B cell (primary cell): Measurements from ENCODE around the gene SSU72. TPM values are rescaled to one million over a fixed set of nuclear protein-coding genes. Genes with fewer than 3 reads are reported as not detected.
A peak's percentile ranks its signal among the peaks of the same experiment; 100 is the strongest.
"Not testable (repeated sequence)": the region's sequence is repeated elsewhere in the genome, so short reads cannot be mapped to it uniquely, and the experiment has no call there.

Source experiments
- ATAC-seq: fragments of 200-7000 bp; cut with Tn5 transposase; one replicate; pipeline ENCODE4 v1.10.0; 2021; ENCODE audit warnings: low read depth, mild to moderate bottlenecking, moderate number of reproducible peaks, moderate library complexity
- CTCF ChIA-PET: fragments of 350-600 bp; sonication (Branson Sonifier 250); formaldehyde crosslinking; loops from one replicate; lab custom pipeline; 2021; ENCODE audit warnings: antibody characterized with exemption, inconsistent platforms; lab: Charles Lee
- POLR2A ChIA-PET: fragments of 350-600 bp; sonication (Branson Sonifier 250); formaldehyde crosslinking; loops from one replicate; lab custom pipeline; 2021; ENCODE audit warnings: antibody characterized with exemption; lab: Charles Lee
- DNase-seq: peaks from one replicate; pipeline ENCODE4 v3.0.0; 2013
- H2AFZ ChIP-seq: 2 replicates; pipeline ENCODE4 v1.6.1; 2012; ENCODE audit warnings: mild to moderate bottlenecking, low read depth, low read length; ENCODE audit not compliant: insufficient read depth, poor library complexity, severe bottlenecking
- H3K27ac ChIP-seq, 2 donors: 1 replicate in 1 of 2; 2 replicates in 1 of 2; pipeline ENCODE4 v1.5.1; 2012 to 2013; ENCODE audit warnings: low read length in 2 of 2, mild to moderate bottlenecking in 2 of 2, moderate library complexity in 1 of 2
- H3K27me3 ChIP-seq, 4 experiments: fragments of 200-600 bp in 1 of 4; sonication (generic) in 1 of 4; replicated peaks in 1 of 4; 1 replicate in 2 of 4; 2 replicates in 2 of 4; pipeline versions ENCODE4 v1.6.1 to v1.7.0; 2013 to 2016; ENCODE audit warnings: low read length in 3 of 4, mild to moderate bottlenecking in 2 of 4, mixed read lengths in 1 of 4, moderate library complexity in 1 of 4; ENCODE audit not compliant: insufficient read depth in 4 of 4, control insufficient read depth in 3 of 4; ENCODE audit errors: control extremely low read depth in 1 of 4
- H3K36me3 ChIP-seq, 2 experiments: replicated peaks in 1 of 2; 1 replicate in 1 of 2; 2 replicates in 1 of 2; pipeline versions ENCODE4 v1.6.1 to v1.7.1; 2013; ENCODE audit warnings: low read length in 1 of 2; ENCODE audit not compliant: insufficient read depth in 2 of 2, control insufficient read depth in 1 of 2; ENCODE audit errors: control extremely low read depth in 1 of 2, extremely low read depth in 1 of 2
- H3K4me1 ChIP-seq, 2 donors: fragments of 200-600 bp in 1 of 2; sonication (generic) in 1 of 2; 1 replicate in 1 of 2; 2 replicates in 1 of 2; pipeline versions ENCODE4 v1.5.1 to v1.6.1; 2013 to 2017; ENCODE audit warnings: low read length in 2 of 2; ENCODE audit not compliant: control insufficient read depth in 2 of 2, insufficient read depth in 2 of 2
- H3K4me2 ChIP-seq: replicated peaks from 2 replicates; pipeline ENCODE3; 2012; ENCODE audit warnings: mild to moderate bottlenecking, low read depth, low read length; ENCODE audit not compliant: poor library complexity, severe bottlenecking
- H3K4me3 ChIP-seq, 5 experiments: fragments of 200-600 bp in 1 of 5; sonication (generic) in 1 of 5; 1 replicate in 3 of 5; 2 replicates in 2 of 5; pipeline versions ENCODE4 v1.5.1 to v1.7.0; 2011 to 2016; ENCODE audit warnings: low read length in 4 of 5, mild to moderate bottlenecking in 4 of 5, low read depth in 2 of 5, control low read depth in 1 of 5, moderate library complexity in 1 of 5; ENCODE audit not compliant: insufficient read depth in 1 of 5; ENCODE audit errors: control extremely low read depth in 1 of 5, extremely low read depth in 1 of 5
- H3K79me2 ChIP-seq: fragments of 200-600 bp; sonication (generic); one replicate; pipeline ENCODE4 v1.6.0; 2016; ENCODE audit warnings: low read length; ENCODE audit not compliant: control insufficient read depth, insufficient read depth
- H3K9ac ChIP-seq: fragments of 200-600 bp; sonication (generic); 2 replicates; pipeline ENCODE4 v1.6.1; 2017; ENCODE audit warnings: mild to moderate bottlenecking, low read length, moderate library complexity
- H3K9me3 ChIP-seq, 3 donors: one replicate each; pipeline versions ENCODE4 v1.6.1 to v1.7.1; 2013; ENCODE audit warnings: low read length in 2 of 3; ENCODE audit not compliant: control insufficient read depth in 2 of 3, insufficient read depth in 1 of 3; ENCODE audit errors: control extremely low read depth in 1 of 3
- H4K20me1 ChIP-seq: 2 replicates; pipeline ENCODE4 v1.6.0; 2012; ENCODE audit warnings: mild to moderate bottlenecking, low read length; ENCODE audit not compliant: insufficient read depth, control insufficient read depth, poor library complexity, severe bottlenecking
- H3K27ac Mint-ChIP-seq: one replicate; pipeline ENCODE4 v1.8.0; 2021; ENCODE audit warnings: mixed read lengths
- H3K27me3 Mint-ChIP-seq: one replicate; pipeline ENCODE4 v1.8.0; 2021; ENCODE audit warnings: mixed read lengths
- H3K4me1 Mint-ChIP-seq: one replicate; pipeline ENCODE4 v1.8.0; 2021; ENCODE audit warnings: mixed read lengths
- H3K4me3 Mint-ChIP-seq: one replicate; pipeline ENCODE4 v1.8.0; 2021; ENCODE audit warnings: mixed read lengths
- H3K9me3 Mint-ChIP-seq: one replicate; pipeline ENCODE4 v1.8.0; 2022; ENCODE audit warnings: mixed read lengths; ENCODE audit not compliant: insufficient read depth
- WGBS: methylation state at CpG from one replicate; pipeline ENCODE4 v1.1.5; 2013; ENCODE audit warnings: missing lambda C conversion rate; ENCODE audit not compliant: insufficient coverage; 5-methylcytosine and 5-hydroxymethylcytosine counted together
- intact Hi-C: fragments of 100-400 bp; cut with micrococcal nuclease; formaldehyde crosslinking; loops from one replicate; pipeline ENCODE4 v1.10.0; 2022
- polyA plus RNA-seq: library from polyadenylated mRNA; depleted of rRNA; stranded (reverse); fragments of >200 nt; gene quantifications from 2 replicates; pipeline ENCODE4 v1.2.3, GENCODE V29; 2012
- total RNA-seq, 2 donors: library from RNA; stranded (reverse); fragments of 120-200 nt in 1 of 2; gene quantifications; 1 replicate in 1 of 2; 2 replicates in 1 of 2; pipeline versions ENCODE4 v1.2.3 to v1.2.4, GENCODE V29; 2013 to 2022

Gene SSU72
- total and polyA plus RNA-seq, 2 donors (not counting 1 experiment from before 2014, with no cell fraction given): 86.8 to 112 TPM

DNA sequence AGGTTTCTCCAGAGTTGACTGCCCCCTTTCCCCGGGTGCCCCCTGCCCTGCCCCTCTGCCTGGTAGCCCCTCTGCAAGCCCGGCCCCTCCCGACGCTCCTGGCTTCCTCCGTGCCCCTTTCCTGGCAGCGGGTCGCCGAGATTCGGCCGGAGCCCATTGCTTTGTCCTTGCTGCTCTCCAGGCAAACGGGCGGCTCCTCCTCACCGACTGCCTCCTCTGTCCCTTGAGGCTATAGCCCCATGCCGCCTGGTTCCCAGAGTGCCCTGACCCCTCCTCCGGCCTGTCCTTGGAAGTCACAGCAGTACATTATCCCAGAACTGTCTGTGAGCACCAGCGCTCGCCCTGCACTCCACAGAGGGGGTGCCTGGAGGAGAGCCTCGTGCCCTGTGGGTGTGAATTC lies 61.0 kb downstream of the SSU72 start:
- peaks cover 6 to 10% of the 10 kb centered on the region in 2 donors for H3K4me1 ChIP-seq
- H3K4me3 ChIP-seq, H3K9me3 Mint-ChIP-seq, H3K27me3 Mint-ChIP-seq, H3K9me3 ChIP-seq, H3K4me2 ChIP-seq, POLR2A ChIA-PET, H4K20me1 ChIP-seq, H2AFZ ChIP-seq, CTCF ChIA-PET, DNase-seq, H3K27ac Mint-ChIP-seq, H3K27me3 ChIP-seq, ATAC-seq, H3K9ac ChIP-seq, H3K27ac ChIP-seq, H3K36me3 ChIP-seq: not testable (repeated sequence)
- H3K4me1 Mint-ChIP-seq: peaks cover 13% of the 10 kb centered on the region
- peaks cover 12% of the 10 kb centered on the region for H3K79me2 ChIP-seq
- H3K4me3 Mint-ChIP-seq: peak overlapping the region; percentile 73
- 94% methylated on average over 12 of the region's 18 CpGs for WGBS
- intact Hi-C loops: loop anchor here (2.0 kb wide), 1 partner anchor 61 kb away; the partner anchor contains the start of gene SSU72

DNA sequence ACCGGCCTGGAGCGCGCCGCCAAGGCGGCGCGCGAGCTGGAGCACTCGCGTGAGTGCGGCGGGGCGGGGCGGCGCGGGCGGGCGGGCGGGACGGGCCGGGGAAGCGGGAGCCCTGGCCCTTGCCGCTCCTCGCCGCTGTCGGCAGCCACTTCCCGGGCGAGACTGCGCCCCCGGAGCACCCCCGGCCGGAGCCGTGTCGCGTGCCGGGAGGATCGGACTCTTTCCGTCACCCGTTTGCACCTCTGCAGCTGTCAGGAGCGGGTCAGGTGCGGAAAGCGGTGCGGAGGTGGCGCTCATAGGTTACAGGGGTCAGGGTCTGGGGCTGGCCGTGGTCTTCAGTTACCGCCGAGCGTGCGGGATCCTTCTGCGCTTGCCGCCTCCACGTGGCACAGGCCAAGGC lies 62.2 kb downstream of the SSU72 start:
- CTCF ChIA-PET, H3K4me2 ChIP-seq: not testable (repeated sequence)

More for the DNA sequence above, 62.2 kb downstream of the SSU72 start:
- POLR2A ChIA-PET, H3K27me3 ChIP-seq, DNase-seq, H3K36me3 ChIP-seq, H3K9me3 Mint-ChIP-seq, H3K27ac Mint-ChIP-seq, H4K20me1 ChIP-seq, H2AFZ ChIP-seq, H3K27me3 Mint-ChIP-seq, H3K27ac ChIP-seq, H3K9me3 ChIP-seq: not testable (repeated sequence)
- peaks cover 13% of the 10 kb centered on the region for H3K4me1 Mint-ChIP-seq
- WGBS: 0% methylated on average over 5 of the region's 52 CpGs
- H3K4me3 Mint-ChIP-seq: peak overlapping the region; percentile 76
- intact Hi-C loops: loop anchor here (1.0 to 2.0 kb wide), 2 partner anchors 62 to 103 kb away; partner anchors contain the start of genes MIB2 and SSU72
- ATAC-seq: peak; percentile 5
- Histone ChIP-seq H3K4me3 (peak overlapping the region in 3 of 5 experiments; percentile 19 to 91 (median 44)), H3K79me2 (peaks cover 12% of the 10 kb centered on the region), H3K4me1 (peaks cover 6 to 10% of the 10 kb centered on the region in 2 donors), H3K9ac (peak overlapping the region; percentile 69)
